ENCODE data around the gene ZDHHC14.

GRCh38 chr6:157427969-157428368 lies 47.0 kb downstream of the ZDHHC14 start:
- TF ChIP-seq CTCF (IDR thresholded peaks at IDR 0.05): no peak
- no peak for TF ChIP-seq POLR2A (IDR thresholded peaks at IDR 0.05; ENCODE audit: low read depth)
- no peak for TF ChIP-seq POLR2AphosphoS5 (IDR thresholded peaks at IDR 0.05)
